PC-3 (cell line): ENCODE data around the gene HBB.

Experiments
- EZH2 ChIP-seq: fragments of 300-600 bp; sonication (generic); IDR thresholded peaks from one replicate; pipeline ENCODE4 v1.6.1; 2017; ENCODE audit warnings: antibody characterized with exemption, mild to moderate bottlenecking, low read length; ENCODE audit not compliant: unreplicated experiment
- TF ChIP-seq, protein P1 (sequence below): fragments of 300-600 bp; sonication (generic); conservative IDR thresholded peaks from 2 replicates; pipeline ENCODE4 v1.5.1; 2017; ENCODE audit warnings: antibody characterized with exemption, low read depth, mild to moderate bottlenecking, low read length

DNA sequence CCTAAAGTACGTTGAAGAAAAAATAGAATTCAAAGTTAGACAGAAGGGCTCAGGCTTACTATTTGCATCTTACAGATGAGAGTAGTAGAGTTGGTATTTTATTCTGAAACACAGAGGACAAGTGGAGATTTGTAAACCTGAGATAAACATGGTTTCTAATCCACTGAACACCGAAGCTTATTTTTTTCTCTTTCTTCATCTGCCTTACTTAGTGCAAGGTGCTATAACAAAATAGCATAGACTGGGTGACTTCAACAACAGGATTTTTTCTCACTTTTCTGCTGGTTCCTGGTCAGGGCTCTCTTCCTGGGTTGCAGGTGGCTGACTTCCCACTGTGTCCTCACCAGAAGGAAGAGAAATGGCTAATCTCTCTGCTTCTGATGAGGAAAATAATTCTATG, 24.9 kb upstream of the HBB start:
- TF ChIP-seq, protein P1, sequence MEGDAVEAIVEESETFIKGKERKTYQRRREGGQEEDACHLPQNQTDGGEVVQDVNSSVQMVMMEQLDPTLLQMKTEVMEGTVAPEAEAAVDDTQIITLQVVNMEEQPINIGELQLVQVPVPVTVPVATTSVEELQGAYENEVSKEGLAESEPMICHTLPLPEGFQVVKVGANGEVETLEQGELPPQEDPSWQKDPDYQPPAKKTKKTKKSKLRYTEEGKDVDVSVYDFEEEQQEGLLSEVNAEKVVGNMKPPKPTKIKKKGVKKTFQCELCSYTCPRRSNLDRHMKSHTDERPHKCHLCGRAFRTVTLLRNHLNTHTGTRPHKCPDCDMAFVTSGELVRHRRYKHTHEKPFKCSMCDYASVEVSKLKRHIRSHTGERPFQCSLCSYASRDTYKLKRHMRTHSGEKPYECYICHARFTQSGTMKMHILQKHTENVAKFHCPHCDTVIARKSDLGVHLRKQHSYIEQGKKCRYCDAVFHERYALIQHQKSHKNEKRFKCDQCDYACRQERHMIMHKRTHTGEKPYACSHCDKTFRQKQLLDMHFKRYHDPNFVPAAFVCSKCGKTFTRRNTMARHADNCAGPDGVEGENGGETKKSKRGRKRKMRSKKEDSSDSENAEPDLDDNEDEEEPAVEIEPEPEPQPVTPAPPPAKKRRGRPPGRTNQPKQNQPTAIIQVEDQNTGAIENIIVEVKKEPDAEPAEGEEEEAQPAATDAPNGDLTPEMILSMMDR, result no peak
- no peak for TF ChIP-seq EZH2
